ENCODE results near the gene STC2.
"Not testable (repeated sequence)": the region's sequence is repeated elsewhere in the genome, so short reads cannot be mapped to it uniquely, and the experiment has no call there.

STC2 gene

GRCh38 chr5:173327948-173328843, at the start of gene STC2:
Gene STC2, minus strand, starts transcription at chr5:173328414. Its CDS starts 221 bp downstream, at chr5:173328193.
- DNase-seq, result no peak

GRCh38 chr5:173371400-173371799, 43.2 kb upstream of the STC2 start:
- DNase-seq, result no peak

- DNase-seq, result not testable (repeated sequence)
These were observed 35.2 kb upstream of the STC2 start for GRCh38 chr5:173363406-173363805.

GRCh38 chr5:173355561-173355960, 27.3 kb upstream of the STC2 start:
- no peak for DNase-seq

- no peak for DNase-seq
These were observed 26.4 kb upstream of the STC2 start for GRCh38 chr5:173354645-173355044.

DNA sequence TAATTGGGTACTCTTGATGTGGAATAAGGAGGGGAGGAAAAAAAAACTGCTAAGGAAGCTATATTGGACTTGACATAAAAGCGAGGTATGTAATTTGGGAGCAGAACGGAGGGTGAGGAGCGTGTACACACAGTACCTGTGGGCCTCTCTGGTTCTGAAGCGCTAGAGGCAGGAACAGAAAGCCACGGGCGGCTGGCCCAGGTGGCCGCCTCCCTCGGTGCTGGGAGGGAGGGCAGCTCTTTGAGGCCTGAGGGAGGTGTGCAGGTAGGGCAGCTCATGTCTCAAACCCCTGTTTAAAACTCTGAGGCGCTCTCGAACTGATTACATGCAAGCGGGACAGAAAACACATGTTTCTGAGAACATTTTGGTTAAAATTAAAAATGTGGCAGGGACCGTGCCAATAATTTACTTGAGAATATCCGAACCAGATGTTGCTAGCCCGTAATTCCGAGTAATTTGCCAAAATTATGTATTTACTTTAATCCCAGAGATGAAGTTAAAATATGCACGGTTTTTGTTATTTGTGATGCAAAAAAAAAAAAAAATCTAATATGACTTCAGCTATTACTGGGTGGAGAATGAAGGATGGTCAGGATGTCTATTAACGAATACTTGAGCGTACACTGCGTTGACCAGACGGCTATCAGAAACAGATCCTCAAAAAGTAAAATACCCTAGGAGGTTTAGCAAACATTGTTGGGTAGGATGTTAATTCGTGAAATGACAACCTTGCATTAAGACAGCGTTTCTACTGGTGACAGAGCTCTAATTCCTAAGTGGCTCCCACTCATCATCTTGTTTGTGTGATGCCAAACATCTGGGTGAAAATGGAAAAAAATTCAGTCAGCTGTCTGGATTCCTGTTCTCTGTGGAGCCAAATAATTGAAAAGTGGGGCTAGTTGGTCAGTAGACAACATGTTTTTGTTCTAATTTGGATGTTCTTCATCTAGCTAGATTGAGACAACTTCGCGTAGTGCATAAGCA, 24.4 kb upstream of the STC2 start:
- no peak for DNase-seq

DNA sequence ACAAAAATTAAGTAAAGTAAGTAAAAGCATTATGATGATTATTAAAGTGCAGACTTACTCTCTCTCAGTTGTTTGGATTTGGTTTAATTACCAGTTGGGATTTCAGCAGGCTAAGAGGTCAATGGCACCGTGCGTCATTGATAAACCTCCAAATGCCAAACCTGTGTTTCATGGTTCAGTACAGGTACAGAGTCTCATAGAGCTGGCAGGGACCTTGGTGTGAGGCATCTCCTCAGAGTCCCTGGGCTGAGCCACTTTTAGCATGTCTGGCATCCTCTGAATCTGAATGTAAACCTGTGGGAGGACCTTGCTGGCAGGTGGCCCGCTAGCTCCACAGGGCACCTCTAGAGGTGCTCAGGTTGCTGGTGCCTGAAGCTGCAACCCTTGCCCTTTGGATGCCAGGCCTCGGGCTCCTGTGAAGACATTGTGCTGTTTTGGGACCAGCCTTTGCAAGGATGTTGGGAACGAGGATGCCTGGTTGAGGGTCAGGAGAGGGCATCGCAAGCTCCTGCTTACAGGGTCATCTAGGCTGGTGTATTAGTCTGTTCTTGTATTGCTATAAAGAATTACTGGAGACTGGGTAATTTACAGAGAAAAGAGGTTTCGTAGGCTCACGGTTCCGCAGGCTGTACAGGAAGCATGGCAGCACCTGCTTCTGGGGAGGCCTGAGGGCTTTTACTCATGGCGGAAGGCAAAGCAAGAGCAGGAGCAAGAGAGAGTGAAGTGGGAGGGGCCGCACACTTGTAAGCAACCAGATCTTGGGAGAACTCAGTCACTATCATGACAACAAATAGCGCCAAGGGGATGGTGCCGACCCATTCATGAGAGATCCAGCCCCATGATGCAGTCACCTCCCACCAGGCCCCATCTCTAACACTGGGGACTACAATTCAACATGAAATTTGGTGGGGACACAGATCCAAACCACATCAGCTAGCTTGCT, 14.9 kb upstream of the STC2 start:
- DNase-seq, result no peak

DNA sequence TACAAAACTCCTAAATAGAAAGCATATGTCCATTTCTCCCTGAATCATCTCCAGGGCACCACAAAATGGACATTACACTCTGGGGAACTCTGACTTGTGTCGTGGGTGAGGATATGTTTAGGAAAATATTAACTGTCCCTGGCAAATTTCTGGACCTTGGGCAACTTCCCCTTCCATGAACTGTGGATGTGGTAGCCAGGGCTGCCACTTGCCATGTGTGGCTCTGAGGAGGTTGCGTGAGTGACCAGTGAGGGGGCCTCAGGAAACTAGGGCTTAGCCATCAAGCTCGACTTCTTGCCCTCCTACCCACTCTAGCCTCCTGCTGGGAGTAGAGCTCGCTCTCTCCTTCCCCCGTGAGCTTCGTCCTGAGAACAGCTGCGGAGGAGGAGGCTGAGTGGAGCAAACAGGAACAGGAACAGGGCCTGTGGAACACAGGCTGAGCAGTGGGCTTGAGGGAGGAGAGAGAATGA, 13.8 kb upstream of the STC2 start:
- no peak for DNase-seq

- no peak for DNase-seq
These were observed 12.8 kb upstream of the STC2 start for GRCh38 chr5:173340984-173341383.

- no peak for DNase-seq
These were observed 12.2 kb upstream of the STC2 start for GRCh38 chr5:173340451-173340850.

DNA sequence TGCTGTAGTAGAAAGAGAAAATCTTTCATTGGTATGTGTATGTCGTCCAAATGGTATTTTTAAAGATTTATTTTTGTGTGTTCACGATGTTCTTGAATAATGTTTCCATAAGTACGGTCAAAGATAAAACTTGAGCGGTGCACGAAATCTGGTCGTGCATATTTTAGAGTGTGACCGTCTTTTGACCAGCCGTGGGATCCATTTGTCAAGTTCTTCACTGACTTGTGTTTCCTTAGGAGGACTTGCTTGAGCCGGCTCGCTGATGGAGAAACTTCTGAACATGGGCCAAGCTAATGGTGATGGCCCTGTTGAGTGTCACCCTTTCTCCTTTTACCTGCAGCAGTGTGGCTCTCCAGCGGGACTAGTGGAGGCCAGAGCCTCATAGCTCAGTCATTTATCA, 11.1 kb upstream of the STC2 start:
- DNase-seq, result no peak

DNA sequence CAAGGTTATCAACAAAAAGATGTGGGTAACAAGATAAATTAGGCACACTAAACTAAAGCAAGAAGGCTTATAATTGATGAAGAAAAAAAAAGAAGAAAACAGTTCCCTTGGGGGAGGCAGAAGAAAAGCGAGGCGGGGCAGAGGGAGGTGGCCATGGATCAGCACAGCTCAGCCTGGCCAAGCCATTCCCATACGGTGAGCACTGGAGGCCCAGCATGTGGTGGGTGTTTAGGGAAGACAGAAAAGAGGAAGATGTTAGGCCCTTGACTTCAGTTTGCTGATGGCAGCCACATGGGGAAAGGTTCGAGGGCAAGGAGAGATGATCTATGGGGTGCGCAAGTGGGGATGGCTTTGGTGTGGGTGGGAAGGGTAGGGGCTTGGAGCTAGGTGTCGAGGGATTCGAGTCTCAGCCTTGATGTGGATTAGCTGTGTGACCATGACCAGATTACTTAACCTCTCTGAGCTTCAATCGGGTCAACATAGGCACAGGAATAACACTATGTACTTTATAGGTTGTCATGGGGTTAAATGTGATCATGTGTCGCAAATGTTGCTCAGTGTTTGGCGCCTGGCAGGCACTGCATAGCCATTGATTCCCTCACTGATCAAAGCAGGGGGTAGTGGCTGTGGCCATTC, 10.3 kb upstream of the STC2 start:
- DNase-seq, result no peak

DNA sequence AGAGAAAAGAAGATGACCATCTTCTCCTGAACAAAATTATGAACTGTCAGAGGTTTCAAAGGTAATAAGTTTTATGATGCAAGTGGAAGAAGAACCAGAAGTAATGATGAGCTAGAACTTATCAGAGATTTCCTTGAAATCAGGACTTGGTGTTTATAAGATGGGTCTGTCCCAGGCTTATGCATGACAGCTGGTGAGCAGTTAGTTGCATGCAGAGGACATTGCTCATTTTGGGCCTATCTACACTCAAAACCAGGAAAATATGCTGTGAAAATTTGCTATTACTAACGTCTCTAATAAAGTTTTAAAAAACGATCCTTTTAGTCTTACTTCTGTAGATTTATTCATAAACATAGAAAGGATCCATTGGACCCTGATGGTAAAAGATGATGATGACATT, 6.6 kb upstream of the STC2 start:
- DNase-seq, result no peak

DNA sequence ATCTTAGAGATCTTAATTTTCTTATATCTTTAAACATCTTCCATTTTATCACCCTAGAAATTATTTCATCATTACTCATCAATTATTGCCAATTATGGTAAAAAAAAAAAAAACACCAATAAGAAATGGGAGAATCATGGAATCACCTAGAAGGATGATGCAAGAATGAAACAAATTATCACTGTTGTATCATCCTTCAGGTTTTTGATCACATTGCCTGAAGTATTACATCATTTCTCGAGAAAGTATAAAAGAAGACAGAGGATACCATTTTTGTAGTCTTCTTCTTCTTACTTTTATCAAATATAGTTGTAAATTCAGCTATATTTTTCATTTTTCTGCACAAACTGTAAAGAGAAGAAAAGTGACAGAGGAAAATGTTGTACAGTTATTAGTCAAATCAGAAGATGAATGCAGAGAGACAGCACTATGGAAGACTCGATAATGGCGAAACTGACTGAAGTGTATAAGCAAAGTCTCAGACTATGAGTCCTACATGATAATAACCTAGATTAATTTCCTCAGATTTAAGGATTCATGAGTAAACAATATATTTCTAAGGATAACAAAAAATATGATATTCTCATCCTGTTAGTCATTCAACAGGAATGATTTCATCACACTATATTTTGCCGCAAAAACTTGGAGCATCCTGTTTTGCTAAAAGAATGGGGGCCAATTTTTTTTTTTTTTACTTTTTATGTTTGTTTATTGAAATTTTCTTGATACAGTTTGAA, 5.9 kb upstream of the STC2 start:
- DNase-seq, result no peak

GRCh38 chr5:173331956-173332479, 3.8 kb upstream of the STC2 start:
- DNase-seq, result no peak

- DNase-seq, result no peak
These were observed 3.1 kb upstream of the STC2 start for GRCh38 chr5:173331287-173331686.

DNA sequence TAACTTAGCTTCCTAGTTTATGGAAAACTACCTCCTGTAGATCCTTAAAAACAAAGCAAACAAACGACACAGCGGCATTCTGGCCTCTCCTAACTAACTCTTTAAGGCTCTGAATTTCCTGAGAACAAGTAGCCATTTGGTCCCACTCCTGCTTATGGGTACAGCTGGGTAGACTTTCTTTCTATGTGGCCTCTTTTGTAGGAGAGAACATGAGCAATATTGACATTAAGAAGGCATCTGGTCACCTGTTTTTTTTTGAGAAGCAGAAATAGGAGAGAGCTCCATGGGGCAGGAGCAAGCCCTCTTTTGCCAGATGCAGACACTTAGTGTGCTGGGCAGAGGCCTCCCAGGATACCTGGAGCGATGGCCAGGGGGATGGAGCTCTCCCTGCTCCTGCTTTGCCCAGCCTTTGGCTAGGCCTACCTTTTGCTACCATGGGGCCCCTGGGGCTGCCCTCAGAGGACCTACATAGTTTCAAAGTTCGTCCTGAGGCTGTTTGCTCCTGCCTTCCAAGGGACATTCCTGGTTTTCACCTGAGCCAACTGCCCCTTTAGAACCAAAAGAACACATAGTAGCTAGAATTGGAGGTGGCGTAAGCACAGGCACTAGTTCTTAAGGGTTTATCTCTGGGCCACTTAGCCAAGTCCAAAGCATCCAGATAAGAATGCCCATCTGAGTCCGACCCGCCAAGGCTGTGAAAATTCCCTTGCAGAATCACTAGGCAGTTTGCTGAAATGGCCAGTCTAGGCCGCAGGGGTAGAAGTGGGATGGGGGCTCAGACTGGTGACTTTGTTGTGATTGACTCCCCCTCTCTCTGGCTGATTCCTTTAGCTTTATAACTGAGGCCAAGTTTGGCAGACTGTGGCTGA, 2.4 kb upstream of the STC2 start:
- DNase-seq, result no peak

DNA sequence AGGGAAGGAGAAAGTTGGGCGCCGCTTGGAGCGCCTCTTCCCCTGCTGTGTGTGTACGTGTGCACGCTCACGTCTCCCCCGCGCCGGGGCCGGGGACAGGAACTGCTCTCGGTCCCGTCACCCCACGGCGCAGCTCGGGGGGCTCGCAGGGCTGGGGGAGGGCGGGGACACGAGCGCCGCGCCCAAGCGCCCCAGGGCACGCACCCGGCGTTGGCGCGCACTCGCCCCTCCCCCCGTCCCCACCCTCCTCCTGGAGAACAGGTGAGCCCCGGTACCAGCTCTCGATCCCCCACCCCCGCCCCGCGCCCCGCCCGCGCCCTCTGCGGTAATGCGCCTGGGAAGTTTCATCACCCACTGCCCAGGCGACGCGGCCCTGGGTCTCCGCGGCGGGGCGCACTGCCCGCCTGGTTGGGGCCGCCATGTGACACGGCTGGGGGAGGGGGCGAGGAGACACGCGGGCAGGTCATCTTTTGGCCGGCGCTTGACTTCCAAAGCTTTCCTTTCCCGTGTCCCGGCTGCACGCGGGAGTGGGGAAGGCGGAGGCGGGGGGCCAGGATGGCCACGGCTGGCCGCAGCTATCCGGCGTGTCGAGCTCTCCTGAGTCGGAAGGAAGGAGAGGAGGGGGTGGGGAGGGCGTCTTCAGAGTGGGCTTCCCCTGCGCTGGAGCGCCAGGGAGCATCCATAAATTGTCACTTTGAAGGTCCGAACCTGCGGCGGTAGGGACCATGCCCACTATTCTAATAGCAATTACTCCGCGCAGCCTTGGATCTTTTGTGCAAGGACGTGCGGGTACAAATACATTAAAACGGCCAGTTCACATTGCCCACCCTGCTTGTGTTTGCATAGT, 1.5 kb upstream of the STC2 start:
- no peak for DNase-seq
